ENCODE results near the gene LRPPRC. TPM values are rescaled to one million over a fixed set of nuclear protein-coding genes. Genes with fewer than 3 reads are reported as not detected.

The LRPPRC gene
- total RNA-seq, 1 donor from 2014 or later = 58.0 TPM

DNA sequence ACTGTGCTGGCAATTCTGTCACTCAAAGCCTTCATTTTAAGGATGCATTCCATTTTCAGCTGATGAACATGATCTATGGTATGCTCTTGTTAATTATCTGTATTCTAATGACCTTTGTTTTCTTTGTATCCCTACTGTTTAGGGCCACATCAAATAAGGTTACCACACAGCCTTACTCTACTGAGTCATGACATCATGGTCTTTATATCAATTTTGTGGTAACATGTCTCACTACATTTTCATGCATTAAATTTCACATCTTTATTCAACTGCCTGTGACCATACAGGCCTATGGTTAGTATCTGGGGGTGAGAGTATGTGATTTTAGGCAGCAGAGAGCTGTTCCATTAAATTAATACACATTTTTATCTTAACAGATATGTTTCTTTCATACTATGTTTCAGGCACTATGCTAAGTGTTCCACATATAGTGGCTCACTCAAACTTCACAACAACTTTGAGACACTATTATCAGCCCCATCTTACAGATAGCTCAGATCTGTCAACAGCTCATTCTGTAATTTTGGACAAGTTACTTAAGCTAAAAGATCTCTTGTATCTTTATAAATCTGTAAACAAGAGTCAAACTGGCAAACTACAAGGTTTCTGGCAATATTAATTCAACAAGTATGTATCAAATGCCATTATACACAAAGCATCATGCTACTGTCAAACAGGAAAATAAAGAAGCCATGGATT, 18.0 kb downstream of the LRPPRC start:
- DNase-seq (no peak), ATAC-seq (no peak)
- peaks cover 93% of the 10 kb centered on the region for H3K36me3 ChIP-seq

DNA sequence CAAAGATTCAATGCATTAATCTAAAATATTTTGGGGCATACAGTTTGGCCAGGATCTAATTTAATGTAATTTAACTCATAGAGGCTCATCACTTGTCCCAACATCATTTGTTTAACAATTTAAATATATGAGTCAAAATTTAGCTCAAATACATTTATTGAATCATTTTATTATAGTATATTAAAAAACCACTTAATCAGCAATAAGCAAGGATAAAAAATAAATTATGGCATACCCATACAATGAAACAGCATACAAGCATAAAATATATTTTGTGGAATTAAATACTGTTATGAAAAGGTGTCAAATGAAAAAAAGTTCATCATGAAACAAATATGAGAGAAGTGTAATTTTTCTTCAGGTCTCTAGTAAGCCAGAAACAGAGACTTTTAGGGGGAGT, 34.9 kb downstream of the LRPPRC start:
- Histone ChIP-seq H3K27ac (no peak overlapping the region), H3K4me3 (no peak overlapping the region), H3K4me1 (no peaks in the 10 kb centered on the region), H3K36me3 (peaks cover 91% of the 10 kb centered on the region), H3K27me3 (ENCODE audit: low read depth) (no peaks in the 10 kb centered on the region), H3K9me3 (no peaks in the 10 kb centered on the region)
- intact Hi-C loops (cut with DNase I) = no loop called here
- DNase-seq (no peak), ATAC-seq (no peak)
- TF ChIP-seq, protein P1, sequence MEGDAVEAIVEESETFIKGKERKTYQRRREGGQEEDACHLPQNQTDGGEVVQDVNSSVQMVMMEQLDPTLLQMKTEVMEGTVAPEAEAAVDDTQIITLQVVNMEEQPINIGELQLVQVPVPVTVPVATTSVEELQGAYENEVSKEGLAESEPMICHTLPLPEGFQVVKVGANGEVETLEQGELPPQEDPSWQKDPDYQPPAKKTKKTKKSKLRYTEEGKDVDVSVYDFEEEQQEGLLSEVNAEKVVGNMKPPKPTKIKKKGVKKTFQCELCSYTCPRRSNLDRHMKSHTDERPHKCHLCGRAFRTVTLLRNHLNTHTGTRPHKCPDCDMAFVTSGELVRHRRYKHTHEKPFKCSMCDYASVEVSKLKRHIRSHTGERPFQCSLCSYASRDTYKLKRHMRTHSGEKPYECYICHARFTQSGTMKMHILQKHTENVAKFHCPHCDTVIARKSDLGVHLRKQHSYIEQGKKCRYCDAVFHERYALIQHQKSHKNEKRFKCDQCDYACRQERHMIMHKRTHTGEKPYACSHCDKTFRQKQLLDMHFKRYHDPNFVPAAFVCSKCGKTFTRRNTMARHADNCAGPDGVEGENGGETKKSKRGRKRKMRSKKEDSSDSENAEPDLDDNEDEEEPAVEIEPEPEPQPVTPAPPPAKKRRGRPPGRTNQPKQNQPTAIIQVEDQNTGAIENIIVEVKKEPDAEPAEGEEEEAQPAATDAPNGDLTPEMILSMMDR (IDR thresholded peaks at IDR 0.05) = no peak

More for the DNA sequence above, 18.0 kb downstream of the LRPPRC start:
- Histone ChIP-seq H3K27me3 (ENCODE audit: low read depth) (no peaks in the 10 kb centered on the region), H3K4me3 (no peak overlapping the region), H3K9me3 (no peaks in the 10 kb centered on the region), H3K4me1 (no peaks in the 10 kb centered on the region), H3K27ac (no peak overlapping the region)
- intact Hi-C loops (cut with DNase I) = no loop called here
- TF ChIP-seq, protein P1 (IDR thresholded peaks at IDR 0.05) = no peak

DNA sequence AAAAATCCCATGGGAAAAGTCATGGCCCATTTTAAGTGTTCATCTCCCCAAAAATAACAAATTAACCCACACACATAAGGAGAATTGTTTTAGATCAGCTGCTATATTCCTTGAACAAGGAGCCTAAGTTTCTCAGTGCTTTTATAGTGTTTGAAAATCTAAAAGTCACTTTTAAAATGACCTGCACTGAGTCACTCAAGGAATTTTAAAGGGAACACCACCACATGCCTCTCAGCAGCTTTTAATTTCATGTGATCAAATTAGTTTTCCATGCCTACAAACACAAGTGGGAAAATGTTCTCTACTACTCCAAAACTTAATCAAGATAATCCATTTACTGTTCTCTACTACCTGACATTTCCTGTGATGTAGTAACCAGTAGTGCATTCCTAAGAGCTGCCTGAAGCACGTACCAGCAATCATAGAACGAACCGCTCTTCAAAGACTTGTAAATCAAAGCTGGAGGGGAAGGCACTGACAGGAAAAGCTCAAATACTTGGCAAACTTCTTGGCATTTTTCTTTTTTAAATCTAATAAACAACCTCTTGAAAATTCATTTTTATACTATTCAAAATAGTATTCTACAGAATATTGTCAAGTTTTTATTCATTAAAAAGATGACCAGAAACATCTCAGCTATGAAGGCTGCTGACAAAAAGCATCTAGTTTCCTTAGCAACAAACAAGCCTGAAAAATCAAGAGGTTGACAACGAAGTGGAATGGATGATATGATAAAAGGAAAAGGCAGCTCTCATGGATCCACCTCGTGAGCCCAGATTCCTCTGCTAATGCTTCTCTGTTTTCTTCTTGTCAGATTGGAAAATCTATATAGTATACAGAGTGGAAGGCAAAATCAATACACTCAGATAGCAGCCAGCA, 37.2 kb downstream of the LRPPRC start:
- no peak for DNase-seq
- intact Hi-C loops (cut with DNase I) = no loop called here
- TF ChIP-seq, protein P1 (IDR thresholded peaks at IDR 0.05) = no peak
- Histone ChIP-seq H3K27me3 (ENCODE audit: low read depth) (no peaks in the 10 kb centered on the region), H3K9me3 (no peaks in the 10 kb centered on the region), H3K27ac (no peak overlapping the region), H3K4me3 (no peak overlapping the region), H3K4me1 (no peaks in the 10 kb centered on the region), H3K36me3 (peaks cover 98% of the 10 kb centered on the region)
- peak in 1 of 2 donors; percentile 58 for ATAC-seq

DNA sequence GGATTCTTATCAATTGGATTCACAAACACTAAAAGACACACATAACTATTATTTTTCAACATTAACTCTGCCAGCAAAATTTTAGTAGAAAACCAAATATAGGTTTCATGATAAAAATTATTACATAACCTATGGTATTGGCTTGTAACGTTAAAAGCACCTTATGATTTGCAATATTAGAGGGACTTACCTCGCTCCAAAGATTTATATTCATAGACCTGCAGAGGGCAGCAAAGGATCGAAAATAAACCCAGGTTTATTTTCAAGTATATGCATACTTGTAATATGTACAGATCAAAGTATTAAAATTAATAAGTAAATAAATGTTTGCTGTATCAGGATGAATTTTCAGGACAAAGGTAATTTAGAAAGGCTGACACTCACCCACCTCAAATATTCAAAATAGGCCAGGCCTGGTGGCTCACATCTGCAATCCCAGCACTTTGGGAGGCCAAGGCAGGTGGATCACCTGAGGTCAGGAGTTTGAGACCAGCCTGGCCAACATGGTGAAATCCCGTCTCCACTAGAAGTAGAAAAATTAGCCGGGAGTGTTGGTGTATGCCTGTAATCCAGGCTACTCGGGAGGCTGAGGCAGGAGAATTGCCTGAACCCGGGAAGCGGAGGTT, 45.3 kb downstream of the LRPPRC start:
- Histone ChIP-seq H3K9me3 (no peaks in the 10 kb centered on the region), H3K4me3 (no peak overlapping the region), H3K4me1 (no peaks in the 10 kb centered on the region), H3K27ac (no peak overlapping the region), H3K27me3 (ENCODE audit: low read depth) (no peaks in the 10 kb centered on the region), H3K36me3 (peaks cover 92% of the 10 kb centered on the region)
- DNase-seq = no peak
- intact Hi-C loops (cut with DNase I) = no loop called here
- TF ChIP-seq, protein P1 (IDR thresholded peaks at IDR 0.05) = peak; percentile 30
- no peak for ATAC-seq

DNA sequence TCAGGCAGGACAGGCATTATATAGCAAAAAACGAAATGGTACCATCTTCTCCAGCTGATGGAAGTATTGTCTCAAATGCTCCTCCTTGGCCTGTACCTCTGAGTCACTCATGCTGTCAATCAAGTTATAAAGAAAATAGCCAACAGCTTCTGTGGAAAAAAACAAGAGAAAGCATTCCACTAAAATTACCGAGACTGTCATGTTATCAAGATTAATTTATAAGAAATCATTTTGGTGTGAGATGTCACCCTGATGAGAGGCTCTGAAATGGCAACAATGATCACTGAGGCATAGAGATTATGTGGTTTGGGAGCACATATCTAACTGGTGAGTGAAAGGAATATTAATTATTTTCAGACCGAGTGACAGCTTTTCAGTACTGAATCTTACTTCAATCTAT, 47.4 kb downstream of the LRPPRC start:
- no peak overlapping the region for H3K27ac ChIP-seq
- peaks cover 92% of the 10 kb centered on the region for H3K36me3 ChIP-seq
- H3K27me3 ChIP-seq (ENCODE audit: low read depth) = no peaks in the 10 kb centered on the region
- TF ChIP-seq, protein P1 (IDR thresholded peaks at IDR 0.05) = no peak
- intact Hi-C loops (cut with DNase I) = no loop called here
- ATAC-seq (no peak), DNase-seq (no peak)
- H3K4me1 ChIP-seq = no peaks in the 10 kb centered on the region
- no peak overlapping the region for H3K4me3 ChIP-seq
- H3K9me3 ChIP-seq = no peaks in the 10 kb centered on the region
